ENCODE measurements around the gene TMEM82. TPM values are rescaled to one million over a fixed set of nuclear protein-coding genes. Genes with fewer than 3 reads are reported as not detected.

The TMEM82 gene
- total RNA-seq, 2 experiments from 2014 or later: not detected

- no peak for DNase-seq (ENCODE audit: low spot score)
- Histone ChIP-seq H4K20me1 (ENCODE audit: insufficient read depth, low read length) (no peaks in the 10 kb centered on the region), H3K9me2 (ENCODE audit: insufficient read depth, low read length) (no peaks in the 10 kb centered on the region), H3K79me2 (ENCODE audit: insufficient read depth, low read depth, low read length) (no peaks in the 10 kb centered on the region), H3K4me2 (ENCODE audit: low read length) (no peak overlapping the region), H3K36me3 (ENCODE audit: insufficient read depth, low read length) (no peaks in the 10 kb centered on the region), H3K4me1 (ENCODE audit: insufficient read depth, low read length, poor library complexity, severe bottlenecking) (no peaks in the 10 kb centered on the region), H3K27ac (ENCODE audit: low read depth, low read length, poor library complexity, severe bottlenecking) (no peak overlapping the region), H3K9me3 (ENCODE audit: low read length) (no peaks in the 10 kb centered on the region), H3K4me3 (ENCODE audit: low read depth, low read length, poor library complexity, severe bottlenecking) (no peak overlapping the region), H2AFZ (ENCODE audit: low read length) (no peak overlapping the region)
- no peak for TF ChIP-seq EZH2phosphoT487 (IDR thresholded peaks at IDR 0.05; ENCODE audit: borderline replicate concordance, low read depth, low read length)
- TF ChIP-seq, protein P1, sequence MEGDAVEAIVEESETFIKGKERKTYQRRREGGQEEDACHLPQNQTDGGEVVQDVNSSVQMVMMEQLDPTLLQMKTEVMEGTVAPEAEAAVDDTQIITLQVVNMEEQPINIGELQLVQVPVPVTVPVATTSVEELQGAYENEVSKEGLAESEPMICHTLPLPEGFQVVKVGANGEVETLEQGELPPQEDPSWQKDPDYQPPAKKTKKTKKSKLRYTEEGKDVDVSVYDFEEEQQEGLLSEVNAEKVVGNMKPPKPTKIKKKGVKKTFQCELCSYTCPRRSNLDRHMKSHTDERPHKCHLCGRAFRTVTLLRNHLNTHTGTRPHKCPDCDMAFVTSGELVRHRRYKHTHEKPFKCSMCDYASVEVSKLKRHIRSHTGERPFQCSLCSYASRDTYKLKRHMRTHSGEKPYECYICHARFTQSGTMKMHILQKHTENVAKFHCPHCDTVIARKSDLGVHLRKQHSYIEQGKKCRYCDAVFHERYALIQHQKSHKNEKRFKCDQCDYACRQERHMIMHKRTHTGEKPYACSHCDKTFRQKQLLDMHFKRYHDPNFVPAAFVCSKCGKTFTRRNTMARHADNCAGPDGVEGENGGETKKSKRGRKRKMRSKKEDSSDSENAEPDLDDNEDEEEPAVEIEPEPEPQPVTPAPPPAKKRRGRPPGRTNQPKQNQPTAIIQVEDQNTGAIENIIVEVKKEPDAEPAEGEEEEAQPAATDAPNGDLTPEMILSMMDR (conservative IDR thresholded peaks at IDR 0.05; ENCODE audit: low read length): no peak
- intact Hi-C loops (cut with micrococcal nuclease; ENCODE audit: unreplicated experiment): no loop called here
- no TSS peak for BruUV-seq (replicated peaks)
- CTCF ChIA-PET (ENCODE audit: unreplicated experiment): no interaction called here
- POLR2A ChIA-PET: no interaction called here
These were observed 7.3 kb downstream of the TMEM82 start for GRCh38 chr1:15749399-15750291.

- Histone ChIP-seq H3K4me2 (ENCODE audit: low read length) (no peak overlapping the region), H3K79me2 (ENCODE audit: insufficient read depth, low read depth, low read length) (no peaks in the 10 kb centered on the region), H3K27ac (ENCODE audit: low read depth, low read length, poor library complexity, severe bottlenecking) (no peak overlapping the region), H3K36me3 (ENCODE audit: insufficient read depth, low read length) (no peaks in the 10 kb centered on the region), H3K4me1 (ENCODE audit: insufficient read depth, low read length, poor library complexity, severe bottlenecking) (no peaks in the 10 kb centered on the region), H3K4me3 (ENCODE audit: low read depth, low read length, poor library complexity, severe bottlenecking) (no peak overlapping the region), H2AFZ (ENCODE audit: low read length) (no peak overlapping the region), H3K9me2 (ENCODE audit: insufficient read depth, low read length) (no peaks in the 10 kb centered on the region), H4K20me1 (ENCODE audit: insufficient read depth, low read length) (no peaks in the 10 kb centered on the region), H3K9me3 (ENCODE audit: low read length) (no peaks in the 10 kb centered on the region)
- ChIA-PET POLR2A (interaction anchor here (0.7 kb wide), 1 partner anchor 132 kb away, joined by 4 read pairs; no protein-coding TSS in a partner anchor), CTCF (ENCODE audit: unreplicated experiment) (no interaction called here)
- no TSS peak for BruUV-seq (replicated peaks)
- intact Hi-C loops (cut with micrococcal nuclease; ENCODE audit: unreplicated experiment): no loop called here
- DNase-seq (ENCODE audit: low spot score): no peak
- TF ChIP-seq, protein P1 (conservative IDR thresholded peaks at IDR 0.05; ENCODE audit: low read length): no peak
- no peak for TF ChIP-seq EZH2phosphoT487 (IDR thresholded peaks at IDR 0.05; ENCODE audit: borderline replicate concordance, low read depth, low read length)
These were observed 8.6 kb downstream of the TMEM82 start for GRCh38 chr1:15750924-15751323.

DNA sequence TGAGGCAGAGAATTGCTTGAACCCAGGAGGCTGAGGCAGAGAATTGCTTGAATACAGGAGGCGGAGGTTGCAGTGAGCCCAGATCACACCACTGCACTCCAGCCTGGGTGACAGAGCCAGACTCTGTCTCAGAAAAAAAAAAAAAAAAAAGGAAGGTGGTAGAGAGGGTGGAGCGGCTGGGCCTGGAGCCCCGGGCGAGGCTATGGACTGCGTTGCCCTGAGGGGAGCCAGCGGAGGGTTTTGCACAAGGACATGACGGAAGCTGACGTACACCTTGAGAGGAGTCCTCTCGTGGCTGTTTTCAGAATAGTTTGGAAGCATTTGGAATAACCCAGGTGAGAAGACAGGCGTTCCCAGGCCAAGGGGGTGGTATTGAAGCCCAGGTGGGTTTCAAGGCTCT lies 9.4 kb downstream of the TMEM82 start:
- no peaks in the 10 kb centered on the region for H3K36me3 ChIP-seq (ENCODE audit: insufficient read depth, low read length)
- no peaks in the 10 kb centered on the region for H4K20me1 ChIP-seq (ENCODE audit: insufficient read depth, low read length)
- intact Hi-C loops (cut with micrococcal nuclease; ENCODE audit: unreplicated experiment): no loop called here
- POLR2A ChIA-PET: interaction anchor here (0.7 kb wide), 1 partner anchor 131 kb away, joined by 4 read pairs; no protein-coding TSS in a partner anchor
- BruUV-seq (replicated peaks): no TSS peak
- no peak overlapping the region for H3K4me3 ChIP-seq (ENCODE audit: low read depth, low read length, poor library complexity, severe bottlenecking)
- H3K9me3 ChIP-seq (ENCODE audit: low read length): no peaks in the 10 kb centered on the region
- H3K27ac ChIP-seq (ENCODE audit: low read depth, low read length, poor library complexity, severe bottlenecking): no peak overlapping the region
- no peaks in the 10 kb centered on the region for H3K9me2 ChIP-seq (ENCODE audit: insufficient read depth, low read length)
- DNase-seq (ENCODE audit: low spot score): no peak
- no peaks in the 10 kb centered on the region for H3K79me2 ChIP-seq (ENCODE audit: insufficient read depth, low read depth, low read length)
- no peak overlapping the region for H2AFZ ChIP-seq (ENCODE audit: low read length)
- no peaks in the 10 kb centered on the region for H3K4me1 ChIP-seq (ENCODE audit: insufficient read depth, low read length, poor library complexity, severe bottlenecking)
- H3K4me2 ChIP-seq (ENCODE audit: low read length): no peak overlapping the region
- CTCF ChIA-PET (ENCODE audit: unreplicated experiment): no interaction called here
- TF ChIP-seq EZH2phosphoT487 (IDR thresholded peaks at IDR 0.05; ENCODE audit: borderline replicate concordance, low read depth, low read length): no peak
- TF ChIP-seq, protein P1 (conservative IDR thresholded peaks at IDR 0.05; ENCODE audit: low read length): no peak
